HepG2 (cell line): ENCODE data around the gene DOCK1.

Experiments used
- GABPA ChIP-seq, 2 experiments: IDR thresholded peaks; 2 replicates each; pipeline ENCODE4 v1.6.1; 2011 to 2016; ENCODE audit warnings: low read depth in 2 of 2, low read length in 1 of 2, missing biosample characterization in 1 of 2, missing genetic modification characterization in 1 of 2
- PRPF4 ChIP-seq: fragments of 200-400 bp; formaldehyde crosslinking; IDR thresholded peaks from 2 replicates; pipeline ENCODE4 v1.6.1; 2016; ENCODE audit warnings: low read length, low read depth; ENCODE audit not compliant: poor library complexity, severe bottlenecking
- RBM39 ChIP-seq: fragments of 200-400 bp; formaldehyde crosslinking; IDR thresholded peaks from one replicate; pipeline ENCODE4 v1.6.1; 2018; ENCODE audit warnings: antibody characterized with exemption, mild to moderate bottlenecking, low read depth, low read length; ENCODE audit not compliant: poor library complexity, severe bottlenecking
- ZFP37 ChIP-seq: sonication (generic); formaldehyde crosslinking; IDR thresholded peaks from 2 replicates; pipeline ENCODE4 v1.4.0; 2020; ENCODE audit warnings: missing genetic modification reagents, borderline replicate concordance
- ZNF335 ChIP-seq: sonication (generic); formaldehyde crosslinking; IDR thresholded peaks from 2 replicates; pipeline ENCODE4 v1.4.0; 2020; ENCODE audit warnings: missing genetic modification reagents
- TF ChIP-seq, protein P1 (sequence below): sonication (generic); formaldehyde crosslinking; IDR thresholded peaks from 2 replicates; pipeline ENCODE4 v1.5.0; 2020; ENCODE audit warnings: mild to moderate bottlenecking, missing genetic modification reagents, moderate library complexity
- TF ChIP-seq, protein P2 (sequence below), 2 experiments: sonication (generic) in 1 of 2; formaldehyde crosslinking in 1 of 2; IDR thresholded peaks; 2 replicates each; pipeline versions ENCODE4 v1.4.0 to v1.6.1; 2018 to 2020; ENCODE audit warnings: missing genetic modification reagents in 2 of 2, borderline replicate concordance in 1 of 2, low read depth in 1 of 2, mild to moderate bottlenecking in 1 of 2, missing biosample characterization in 1 of 2
- TF ChIP-seq, protein P3 (sequence below), 2 experiments: IDR thresholded peaks; 2 replicates each; pipeline ENCODE4 v1.6.1; 2011 to 2012; ENCODE audit warnings: low read length in 2 of 2, borderline replicate concordance in 1 of 2, low read depth in 1 of 2, mild to moderate bottlenecking in 1 of 2, moderate library complexity in 1 of 2

- no peak for TF ChIP-seq GABPA (IDR thresholded peaks at IDR 0.05; ENCODE audit: low read depth, low read length)
- TF ChIP-seq GABPA (CRISPR knock-in tag; IDR thresholded peaks at IDR 0.05; ENCODE audit: low read depth), result no peak
- TF ChIP-seq ZNF335 (CRISPR knock-in tag), result no peak
- TF ChIP-seq, protein P1, sequence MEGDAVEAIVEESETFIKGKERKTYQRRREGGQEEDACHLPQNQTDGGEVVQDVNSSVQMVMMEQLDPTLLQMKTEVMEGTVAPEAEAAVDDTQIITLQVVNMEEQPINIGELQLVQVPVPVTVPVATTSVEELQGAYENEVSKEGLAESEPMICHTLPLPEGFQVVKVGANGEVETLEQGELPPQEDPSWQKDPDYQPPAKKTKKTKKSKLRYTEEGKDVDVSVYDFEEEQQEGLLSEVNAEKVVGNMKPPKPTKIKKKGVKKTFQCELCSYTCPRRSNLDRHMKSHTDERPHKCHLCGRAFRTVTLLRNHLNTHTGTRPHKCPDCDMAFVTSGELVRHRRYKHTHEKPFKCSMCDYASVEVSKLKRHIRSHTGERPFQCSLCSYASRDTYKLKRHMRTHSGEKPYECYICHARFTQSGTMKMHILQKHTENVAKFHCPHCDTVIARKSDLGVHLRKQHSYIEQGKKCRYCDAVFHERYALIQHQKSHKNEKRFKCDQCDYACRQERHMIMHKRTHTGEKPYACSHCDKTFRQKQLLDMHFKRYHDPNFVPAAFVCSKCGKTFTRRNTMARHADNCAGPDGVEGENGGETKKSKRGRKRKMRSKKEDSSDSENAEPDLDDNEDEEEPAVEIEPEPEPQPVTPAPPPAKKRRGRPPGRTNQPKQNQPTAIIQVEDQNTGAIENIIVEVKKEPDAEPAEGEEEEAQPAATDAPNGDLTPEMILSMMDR (CRISPR knock-in tag), result no peak
- TF ChIP-seq PRPF4, result no peak
- TF ChIP-seq RBM39, result no peak
- TF ChIP-seq, protein P2, sequence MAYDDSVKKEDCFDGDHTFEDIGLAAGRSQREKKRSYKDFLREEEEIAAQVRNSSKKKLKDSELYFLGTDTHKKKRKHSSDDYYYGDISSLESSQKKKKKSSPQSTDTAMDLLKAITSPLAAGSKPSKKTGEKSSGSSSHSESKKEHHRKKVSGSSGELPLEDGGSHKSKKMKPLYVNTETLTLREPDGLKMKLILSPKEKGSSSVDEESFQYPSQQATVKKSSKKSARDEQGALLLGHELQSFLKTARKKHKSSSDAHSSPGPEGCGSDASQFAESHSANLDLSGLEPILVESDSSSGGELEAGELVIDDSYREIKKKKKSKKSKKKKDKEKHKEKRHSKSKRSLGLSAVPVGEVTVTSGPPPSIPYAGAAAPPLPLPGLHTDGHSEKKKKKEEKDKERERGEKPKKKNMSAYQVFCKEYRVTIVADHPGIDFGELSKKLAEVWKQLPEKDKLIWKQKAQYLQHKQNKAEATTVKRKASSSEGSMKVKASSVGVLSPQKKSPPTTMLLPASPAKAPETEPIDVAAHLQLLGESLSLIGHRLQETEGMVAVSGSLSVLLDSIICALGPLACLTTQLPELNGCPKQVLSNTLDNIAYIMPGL (CRISPR knock-in tag; IDR thresholded peaks at IDR 0.05; ENCODE audit: borderline replicate concordance in 1 of 2, low read depth in 1 of 2), result no peak
- TF ChIP-seq, protein P3, sequence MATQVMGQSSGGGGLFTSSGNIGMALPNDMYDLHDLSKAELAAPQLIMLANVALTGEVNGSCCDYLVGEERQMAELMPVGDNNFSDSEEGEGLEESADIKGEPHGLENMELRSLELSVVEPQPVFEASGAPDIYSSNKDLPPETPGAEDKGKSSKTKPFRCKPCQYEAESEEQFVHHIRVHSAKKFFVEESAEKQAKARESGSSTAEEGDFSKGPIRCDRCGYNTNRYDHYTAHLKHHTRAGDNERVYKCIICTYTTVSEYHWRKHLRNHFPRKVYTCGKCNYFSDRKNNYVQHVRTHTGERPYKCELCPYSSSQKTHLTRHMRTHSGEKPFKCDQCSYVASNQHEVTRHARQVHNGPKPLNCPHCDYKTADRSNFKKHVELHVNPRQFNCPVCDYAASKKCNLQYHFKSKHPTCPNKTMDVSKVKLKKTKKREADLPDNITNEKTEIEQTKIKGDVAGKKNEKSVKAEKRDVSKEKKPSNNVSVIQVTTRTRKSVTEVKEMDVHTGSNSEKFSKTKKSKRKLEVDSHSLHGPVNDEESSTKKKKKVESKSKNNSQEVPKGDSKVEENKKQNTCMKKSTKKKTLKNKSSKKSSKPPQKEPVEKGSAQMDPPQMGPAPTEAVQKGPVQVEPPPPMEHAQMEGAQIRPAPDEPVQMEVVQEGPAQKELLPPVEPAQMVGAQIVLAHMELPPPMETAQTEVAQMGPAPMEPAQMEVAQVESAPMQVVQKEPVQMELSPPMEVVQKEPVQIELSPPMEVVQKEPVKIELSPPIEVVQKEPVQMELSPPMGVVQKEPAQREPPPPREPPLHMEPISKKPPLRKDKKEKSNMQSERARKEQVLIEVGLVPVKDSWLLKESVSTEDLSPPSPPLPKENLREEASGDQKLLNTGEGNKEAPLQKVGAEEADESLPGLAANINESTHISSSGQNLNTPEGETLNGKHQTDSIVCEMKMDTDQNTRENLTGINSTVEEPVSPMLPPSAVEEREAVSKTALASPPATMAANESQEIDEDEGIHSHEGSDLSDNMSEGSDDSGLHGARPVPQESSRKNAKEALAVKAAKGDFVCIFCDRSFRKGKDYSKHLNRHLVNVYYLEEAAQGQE (IDR thresholded peaks at IDR 0.05; ENCODE audit: borderline replicate concordance in 1 of 2, low read depth in 1 of 2, low read length in 2 of 2), result no peak
- no peak for TF ChIP-seq ZFP37 (CRISPR knock-in tag)
Measured at GRCh38 chr10:127149501-127150081, 244.4 kb downstream of the DOCK1 start.
